H1 (cell line): Measurements from ENCODE around the gene EIF4E2. TPM values are rescaled to one million over a fixed set of nuclear protein-coding genes. Genes with fewer than 3 reads are reported as not detected.

Experiments
- ASH2L ChIP-seq: fragments of 200-600, 300-600 bp; sonication (generic); IDR thresholded peaks from one replicate; pipeline ENCODE4 v1.7.1; 2017; ENCODE audit warnings: low read length
- ATF3 ChIP-seq: IDR thresholded peaks from 2 replicates; pipeline ENCODE4 v1.6.1; 2011; ENCODE audit warnings: low read depth, mild to moderate bottlenecking, low read length; ENCODE audit not compliant: insufficient read depth
- CBX5 ChIP-seq: fragments of 300-800, 300-1000 bp; sonication (generic); IDR thresholded peaks from 2 replicates; pipeline ENCODE4 v1.7.1; 2016; ENCODE audit warnings: antibody characterized with exemption, low read length, low read depth
- CBX8 ChIP-seq: fragments of 300-800, 300-1000 bp; sonication (generic); IDR thresholded peaks from 2 replicates; pipeline ENCODE4 v1.7.1; 2016; ENCODE audit warnings: low read depth, low read length, borderline replicate concordance
- CTCF ChIP-seq, 3 experiments: IDR thresholded peaks; 1 replicate in 2 of 3; 2 replicates in 1 of 3; pipeline versions ENCODE4 v1.5.1 to v1.6.1; 2011; ENCODE audit warnings: low read length in 3 of 3, mild to moderate bottlenecking in 3 of 3, inconsistent platforms in 2 of 3, low read depth in 1 of 3, moderate library complexity in 1 of 3; ENCODE audit not compliant: insufficient read depth in 1 of 3; ENCODE audit errors: control extremely low read depth in 1 of 3
- SRF ChIP-seq: IDR thresholded peaks from 2 replicates; pipeline ENCODE4 v1.6.1; 2011; ENCODE audit warnings: mild to moderate bottlenecking, low read depth, low read length, moderate library complexity
- polyA plus RNA-seq, 7 experiments: library from polyadenylated mRNA; depleted of rRNA in 3 of 7; stranded (reverse) in 5 of 7; unstranded in 2 of 7; fragments of >200 nt in 5 of 7; fragments of 200-250 nt in 2 of 7; gene quantifications; 1 replicate in 5 of 7; 2 replicates in 1 of 7; 4 replicates in 1 of 7; pipeline versions ENCODE4 v1.2.1 to v1.2.3, GENCODE V29; 2011 to 2013; ENCODE audit warnings: missing spikeins in 2 of 7, mixed read lengths in 2 of 7
- total RNA-seq: library from RNA; stranded (reverse); fragmentation: NEBNext Ultra II Directional; extraction: Animal tissue kit (Norgen Biotek cat#: 25700); gene quantifications from 2 replicates; pipeline ENCODE4 v1.2.1, GENCODE V29; 2021
- TF ChIP-seq, protein P1 (sequence below): IDR thresholded peaks from 2 replicates; pipeline ENCODE4 v1.6.1; 2012; ENCODE audit warnings: inconsistent platforms

The EIF4E2 gene
- total and polyA plus RNA-seq, 2 of the 8 experiments (the other 6 are each of a cell fraction or from before 2014, with no cell fraction given): 39.4 to 114 TPM

- TF ChIP-seq, protein P1, sequence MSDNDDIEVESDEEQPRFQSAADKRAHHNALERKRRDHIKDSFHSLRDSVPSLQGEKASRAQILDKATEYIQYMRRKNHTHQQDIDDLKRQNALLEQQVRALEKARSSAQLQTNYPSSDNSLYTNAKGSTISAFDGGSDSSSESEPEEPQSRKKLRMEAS: no peak
- TF ChIP-seq CBX8: no peak
- no peak for TF ChIP-seq ASH2L
- no peak for TF ChIP-seq CTCF (IDR thresholded peaks at IDR 0.05; ENCODE audit: control extremely low read depth in 1 of 3, insufficient read depth in 1 of 3, low read depth in 1 of 3, low read length in 3 of 3)
- TF ChIP-seq ATF3: no peak
- TF ChIP-seq CBX5: no peak
- TF ChIP-seq SRF: no peak
Measured at GRCh38 chr2:232527905-232528470, 22.5 kb upstream of the EIF4E2 start (continued).
